ENCODE data around the gene PRKCI.
"Not testable (repeated sequence)": the region's sequence is repeated elsewhere in the genome, so short reads cannot be mapped to it uniquely, and the experiment has no call there.

The PRKCI gene

DNA sequence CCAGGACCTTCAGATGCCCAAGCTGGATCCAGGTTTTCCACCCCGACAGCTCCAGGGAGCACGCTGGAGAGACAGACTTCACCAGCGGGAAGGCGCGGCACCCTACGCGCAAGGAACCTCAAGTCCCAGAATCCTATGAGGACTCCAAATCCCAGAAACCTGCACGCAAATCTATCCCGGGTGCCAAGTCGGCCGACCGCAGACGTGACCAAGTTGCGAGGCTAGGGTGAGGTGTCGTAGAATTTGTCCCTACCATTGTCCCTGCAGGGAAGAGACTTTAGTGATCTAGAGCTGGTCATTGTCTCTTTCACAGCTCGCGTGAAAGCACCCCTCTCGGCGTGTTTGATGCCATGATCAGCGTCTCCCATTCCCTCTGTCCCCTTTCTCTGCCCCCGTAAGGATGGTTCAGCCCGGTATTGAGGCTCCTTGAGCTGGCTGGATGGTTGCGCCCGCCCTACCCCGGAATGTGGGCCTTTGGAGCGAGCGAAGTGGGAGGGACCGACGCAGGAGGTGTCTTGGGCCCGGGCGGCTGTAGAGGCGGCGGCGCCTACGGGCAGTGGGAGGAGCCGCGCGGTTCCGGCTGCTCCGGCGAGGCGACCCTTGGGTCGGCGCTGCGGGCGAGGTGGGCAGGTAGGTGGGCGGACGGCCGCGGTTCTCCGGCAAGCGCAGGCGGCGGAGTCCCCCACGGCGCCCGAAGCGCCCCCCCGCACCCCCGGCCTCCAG, at the start of gene PRKCI:
TSS of gene PRKCI (plus strand) at position 501 of the 723 bp plus-strand sequence. CDS start 246 bp downstream, outside the sequence.
- peak; percentile 93 for DNase-seq

DNA sequence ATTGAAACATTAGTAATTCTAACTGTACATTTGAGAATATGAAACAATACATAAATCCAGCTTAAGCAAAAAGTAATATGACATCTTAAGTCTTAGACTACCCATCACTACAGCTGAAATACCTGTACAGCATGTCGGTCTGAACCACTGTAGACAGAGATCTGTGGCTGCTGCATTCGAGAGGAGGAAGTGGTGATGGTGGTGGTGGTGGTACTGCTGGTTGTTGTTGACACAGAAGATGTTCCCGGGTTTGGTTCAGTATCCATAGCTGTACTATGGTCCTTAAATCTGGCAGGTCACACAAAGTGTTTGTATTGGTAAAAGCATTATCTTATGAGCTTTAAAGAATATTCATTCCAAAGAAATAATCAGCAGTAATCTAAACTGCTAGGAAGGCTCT, 43.6 kb upstream of the PRKCI start:
- no peak for DNase-seq

DNA sequence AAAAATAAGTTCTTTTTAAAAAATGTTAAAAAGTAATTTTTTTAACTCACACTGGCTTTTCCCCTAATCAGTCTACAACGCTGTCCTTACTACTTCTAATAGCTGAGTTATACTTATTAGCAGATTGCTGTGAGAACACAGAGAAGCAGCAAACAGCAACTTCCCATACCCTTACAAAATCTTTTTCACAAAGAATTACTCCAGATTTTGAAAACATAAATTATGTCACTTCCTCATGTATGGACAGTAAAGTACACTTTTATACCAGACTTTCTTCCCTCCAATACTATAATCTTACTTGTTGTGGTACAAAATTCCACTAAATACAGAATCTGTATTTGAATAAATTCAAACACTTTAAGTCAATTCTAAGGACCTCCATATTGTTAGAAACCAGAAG, 42.8 kb upstream of the PRKCI start:
- no peak for DNase-seq

DNA sequence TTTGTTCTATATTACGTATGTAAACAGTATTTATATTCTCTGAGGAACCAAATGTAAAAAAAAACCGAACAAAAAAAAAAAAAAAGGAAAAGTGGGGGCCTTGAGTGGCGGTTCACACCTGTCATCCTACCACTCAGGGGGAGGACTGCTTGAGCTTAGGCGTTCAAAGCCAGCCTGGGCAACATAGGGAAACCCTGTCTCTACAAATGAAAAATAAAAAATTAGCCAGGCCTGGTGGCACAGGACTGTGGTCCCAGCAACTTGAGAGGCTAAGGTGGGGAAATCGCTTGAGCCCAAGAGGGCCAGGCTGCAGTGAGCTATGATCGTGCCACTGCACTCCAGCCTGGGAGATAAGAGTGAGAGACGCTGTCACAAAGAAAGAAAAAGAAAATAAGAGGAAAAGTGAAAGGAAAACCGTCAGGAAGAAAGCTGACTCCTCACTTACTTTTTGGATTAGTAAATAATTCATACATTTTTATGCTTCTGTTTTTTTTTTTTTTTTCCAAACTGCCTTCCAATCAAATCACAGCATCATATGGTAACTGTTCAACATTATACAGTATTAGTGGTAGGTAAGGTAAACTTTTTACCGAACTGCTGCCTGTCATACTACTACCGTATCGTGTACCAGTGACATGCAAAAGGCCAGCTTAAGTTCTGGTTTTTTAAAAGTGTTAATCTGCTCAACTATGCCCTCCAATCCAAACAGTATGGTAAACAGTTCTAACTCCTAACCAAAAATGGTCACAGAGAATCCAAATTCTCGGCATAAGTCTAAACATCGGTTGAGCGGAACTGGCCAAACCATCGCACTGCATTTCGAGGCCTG, 41.9 kb upstream of the PRKCI start:
- DNase-seq, result no peak

DNA sequence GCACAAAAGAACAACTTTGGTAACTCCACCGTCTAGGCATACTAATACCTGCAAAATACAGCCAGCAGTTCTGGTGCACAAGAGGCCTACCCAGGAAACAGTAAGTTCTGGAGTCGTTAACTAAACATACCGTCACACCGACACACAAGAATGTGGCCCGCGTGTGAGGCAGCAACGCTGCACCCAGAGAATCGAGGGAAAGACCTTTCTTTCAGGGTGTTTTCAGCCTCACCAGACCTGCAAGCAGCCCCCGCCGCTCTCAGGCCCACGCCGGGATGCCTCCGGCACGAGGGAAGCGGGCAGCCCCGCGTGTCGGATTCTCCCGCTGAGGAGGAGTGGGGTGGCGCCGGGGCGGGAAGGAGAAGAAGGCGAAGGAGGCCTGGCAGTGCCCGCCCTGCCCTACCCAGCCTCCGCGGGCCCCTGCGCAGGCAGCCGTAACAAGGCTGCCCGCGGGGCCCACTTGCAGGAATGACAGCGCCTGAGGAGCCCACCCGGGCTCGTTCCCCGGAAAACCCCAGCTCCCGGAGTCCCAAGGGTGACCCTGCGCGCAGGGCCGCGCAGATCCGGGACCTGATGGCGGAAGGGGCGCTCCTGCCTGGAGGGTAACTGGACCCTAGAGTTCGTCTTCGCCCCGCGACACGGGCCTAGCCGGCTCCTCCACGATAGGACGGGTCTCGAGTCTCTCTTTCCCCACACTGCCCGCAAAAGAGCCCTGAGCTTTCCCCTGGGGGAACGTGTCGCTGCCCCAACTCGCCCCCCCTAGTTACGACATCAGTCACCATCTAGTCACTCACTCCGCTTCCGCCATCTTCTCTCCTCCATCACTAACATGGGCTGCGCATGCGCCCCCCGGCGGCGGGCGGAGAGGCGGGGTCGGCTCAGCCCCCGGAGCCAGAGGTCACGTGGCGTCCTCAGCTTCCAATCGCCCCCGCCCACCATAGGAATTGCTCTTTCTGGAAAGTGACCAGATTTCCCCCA, 41.0 kb upstream of the PRKCI start, which contains the start of gene PHC3:
TSS of gene PHC3 (minus strand) at position 826 of the 978 bp plus-strand sequence. CDS start at position 808, 18 bp downstream.
- DNase-seq, result peak; percentile 84

DNA sequence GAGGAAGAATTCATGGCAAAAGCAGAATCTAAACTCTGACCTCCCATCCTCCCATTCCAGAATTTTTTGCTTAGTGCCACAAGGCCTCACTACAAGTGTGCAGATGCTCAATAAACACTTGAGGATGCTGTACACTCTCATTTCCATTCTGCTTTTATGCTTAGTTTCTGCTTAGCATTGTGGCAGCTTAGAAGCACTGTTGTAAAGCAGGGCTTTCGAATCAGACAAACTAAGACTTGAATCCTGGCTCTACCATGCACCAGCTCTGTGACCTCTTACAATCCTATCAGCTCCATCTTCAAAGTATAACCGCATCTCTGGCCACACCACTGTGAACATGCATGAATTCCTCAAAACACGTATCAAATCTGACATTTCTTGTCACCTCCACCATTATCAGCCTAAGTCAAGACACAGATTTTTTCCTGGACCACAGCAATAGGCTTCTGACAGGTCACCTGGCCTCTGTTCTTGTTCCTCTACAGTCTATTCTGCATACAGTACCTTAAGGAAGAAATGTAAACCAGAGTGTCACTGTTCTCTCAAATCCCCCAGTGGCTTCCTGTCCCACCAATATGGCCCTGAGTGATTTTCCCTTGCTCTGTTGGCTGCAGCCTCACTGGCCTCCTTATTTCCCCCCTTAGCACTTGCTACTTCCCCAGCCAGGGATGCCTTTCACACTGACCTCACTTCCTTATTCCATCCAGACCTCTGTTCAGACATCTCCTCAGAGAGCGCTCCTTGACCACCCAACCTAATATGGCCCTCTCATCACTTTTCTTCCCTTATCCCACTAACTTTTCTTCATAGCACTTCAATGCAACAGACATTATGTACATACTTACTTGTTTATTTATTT, 32.6 kb upstream of the PRKCI start:
- no peak for DNase-seq

DNA sequence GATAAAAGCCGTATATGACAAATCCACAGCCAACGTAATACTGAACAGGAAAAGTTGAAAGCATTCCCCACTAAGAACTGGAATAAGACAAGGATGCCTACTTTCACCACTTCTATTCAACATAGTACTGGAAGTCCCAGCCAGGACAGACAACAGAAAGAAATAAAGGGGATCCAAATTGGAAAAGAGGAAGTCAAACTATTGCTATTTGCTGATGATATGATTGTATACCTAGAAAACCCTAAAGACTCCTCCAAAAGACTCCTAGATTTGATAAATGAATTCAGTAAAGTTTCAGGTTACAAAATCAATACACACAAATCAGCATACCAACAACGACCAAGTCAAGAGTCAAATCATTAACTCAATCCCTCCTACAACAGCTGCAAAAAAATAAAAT, 26.5 kb upstream of the PRKCI start:
- not testable (repeated sequence) for DNase-seq

DNA sequence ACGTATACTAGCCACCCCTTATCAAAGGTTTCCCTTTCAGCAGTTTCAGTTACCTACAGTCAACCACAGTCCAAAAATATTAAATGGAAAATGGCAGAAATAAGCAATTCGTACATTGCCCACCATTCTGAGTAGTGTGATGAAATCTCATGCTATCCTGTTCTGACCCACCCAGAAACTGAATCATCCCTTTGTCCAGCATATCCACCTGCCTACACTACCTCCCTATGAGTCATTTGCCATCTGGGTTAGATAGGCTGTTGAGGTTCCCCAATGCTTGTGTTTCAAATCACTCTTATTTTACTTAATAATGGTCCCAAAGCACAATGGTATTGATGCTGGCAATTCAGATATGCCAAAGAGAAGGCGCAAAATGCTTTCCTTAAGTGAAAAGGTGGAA, 25.4 kb upstream of the PRKCI start:
- no peak for DNase-seq

DNA sequence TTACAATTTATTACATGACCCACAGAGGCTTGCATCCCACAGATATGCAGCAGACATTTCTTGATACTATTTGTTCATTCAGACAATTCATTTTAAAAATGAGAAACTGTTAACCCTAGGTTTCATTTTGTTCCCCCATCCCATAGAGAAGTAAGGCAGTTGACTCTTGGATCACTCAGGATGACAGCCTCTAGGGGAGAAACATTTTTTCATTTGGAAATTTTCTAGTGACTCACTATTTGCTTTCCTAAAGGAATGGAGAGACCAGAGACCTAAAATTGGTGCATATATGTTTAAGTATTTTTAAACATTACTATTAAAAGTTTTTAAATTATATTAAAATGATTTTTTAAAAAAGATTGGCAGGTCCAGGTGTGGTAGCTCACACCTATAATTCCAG, 21.2 kb upstream of the PRKCI start:
- no peak for DNase-seq

DNA sequence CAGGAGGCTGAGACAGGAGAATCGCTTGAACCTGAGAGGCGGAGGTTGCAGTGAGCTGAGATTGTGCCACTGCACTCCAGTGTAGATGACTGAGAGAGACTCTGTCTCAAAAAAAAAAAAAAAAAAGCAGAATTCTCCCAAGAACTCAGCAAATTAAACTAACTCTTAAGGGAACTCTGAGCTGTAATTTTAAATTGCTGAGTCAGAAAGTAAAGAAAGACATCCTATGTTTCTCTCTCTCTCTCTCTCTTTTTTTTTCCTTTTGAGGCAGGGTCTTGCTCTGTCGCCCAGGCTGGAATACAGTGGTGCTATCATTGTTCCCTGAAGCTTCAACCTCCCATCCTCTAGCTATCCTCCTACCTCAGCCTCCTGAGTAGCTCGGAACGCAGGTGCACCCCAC, 20.7 kb upstream of the PRKCI start:
- DNase-seq, result no peak

DNA sequence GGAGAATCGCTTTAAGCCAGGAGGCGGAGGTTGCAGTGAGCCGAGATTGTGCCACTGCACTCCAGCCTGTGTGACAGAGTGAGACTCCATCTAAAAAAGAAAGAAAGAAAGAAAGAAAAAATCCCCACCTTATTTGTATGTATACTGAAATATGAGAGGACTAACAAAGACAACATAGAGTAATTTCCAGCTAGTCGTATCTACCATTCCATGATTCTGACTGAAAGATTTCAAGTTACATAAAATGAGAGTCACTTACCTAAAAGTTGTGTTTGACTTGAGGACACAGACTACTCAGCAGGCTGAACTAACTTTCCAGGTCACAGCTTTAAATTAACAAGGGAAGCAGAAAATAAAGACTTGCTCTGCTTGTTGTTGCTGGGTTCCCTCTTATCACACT, 18.8 kb upstream of the PRKCI start:
- no peak for DNase-seq

DNA sequence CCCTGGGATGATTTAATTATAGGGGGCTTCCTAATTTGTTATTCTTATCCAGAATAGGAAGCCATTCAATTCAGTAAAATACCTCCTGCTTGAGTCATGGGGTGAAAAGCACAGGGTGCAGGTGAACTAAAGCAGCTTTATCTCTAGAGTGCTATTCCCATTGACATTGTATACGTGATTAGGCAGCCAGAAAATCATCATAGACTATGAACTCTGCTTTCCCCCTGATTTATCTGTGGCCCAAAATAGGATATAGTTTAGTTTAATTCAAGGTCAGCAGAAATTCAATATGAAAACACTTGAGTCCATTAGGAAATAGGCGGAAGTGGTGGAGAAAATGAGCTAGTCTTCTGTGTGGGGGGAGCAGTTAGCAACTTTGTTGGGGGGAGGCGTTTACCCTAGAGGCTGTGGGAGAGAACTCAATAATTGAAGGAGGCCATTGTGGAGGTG, 18.2 kb upstream of the PRKCI start:
- DNase-seq, result no peak

DNA sequence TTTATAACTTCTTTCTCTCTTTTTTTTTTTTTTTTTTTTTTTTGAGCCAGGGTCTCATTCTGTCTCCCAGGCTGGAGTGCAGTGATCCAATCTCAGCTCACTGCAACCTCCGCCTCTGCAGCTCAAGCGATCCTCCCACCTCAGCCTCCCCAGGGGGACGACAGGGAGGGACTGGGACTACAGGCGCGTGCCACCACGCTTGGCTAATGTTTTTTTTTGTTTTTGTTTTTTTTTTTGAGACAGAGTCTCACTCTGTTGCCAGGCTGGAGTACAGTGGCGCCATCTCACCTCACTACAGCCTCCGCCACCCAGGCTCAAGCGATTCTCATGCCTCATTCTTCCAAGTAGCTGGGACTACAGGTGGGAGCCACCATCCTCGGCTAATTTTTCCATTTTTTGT, 17.7 kb upstream of the PRKCI start:
- no peak for DNase-seq

DNA sequence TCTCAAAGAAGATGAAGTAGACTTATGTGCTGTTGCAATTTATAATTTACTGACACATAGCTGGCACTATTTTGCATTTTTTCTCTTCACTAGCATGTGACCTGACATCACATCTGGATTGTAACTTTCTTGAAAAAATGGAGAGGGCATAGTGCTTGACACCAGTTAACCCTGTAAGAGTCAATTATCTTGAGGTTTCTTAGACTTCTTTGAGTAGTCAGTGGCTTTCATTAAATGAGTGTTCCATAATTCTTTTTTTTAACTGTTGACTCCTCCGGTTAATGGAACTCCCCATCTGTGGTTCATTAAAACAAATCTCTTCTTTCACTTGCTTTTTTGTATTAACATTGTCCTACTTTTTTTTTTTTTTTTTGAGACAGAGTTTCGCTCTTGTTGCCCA, 16.9 kb upstream of the PRKCI start:
- no peak for DNase-seq

DNA sequence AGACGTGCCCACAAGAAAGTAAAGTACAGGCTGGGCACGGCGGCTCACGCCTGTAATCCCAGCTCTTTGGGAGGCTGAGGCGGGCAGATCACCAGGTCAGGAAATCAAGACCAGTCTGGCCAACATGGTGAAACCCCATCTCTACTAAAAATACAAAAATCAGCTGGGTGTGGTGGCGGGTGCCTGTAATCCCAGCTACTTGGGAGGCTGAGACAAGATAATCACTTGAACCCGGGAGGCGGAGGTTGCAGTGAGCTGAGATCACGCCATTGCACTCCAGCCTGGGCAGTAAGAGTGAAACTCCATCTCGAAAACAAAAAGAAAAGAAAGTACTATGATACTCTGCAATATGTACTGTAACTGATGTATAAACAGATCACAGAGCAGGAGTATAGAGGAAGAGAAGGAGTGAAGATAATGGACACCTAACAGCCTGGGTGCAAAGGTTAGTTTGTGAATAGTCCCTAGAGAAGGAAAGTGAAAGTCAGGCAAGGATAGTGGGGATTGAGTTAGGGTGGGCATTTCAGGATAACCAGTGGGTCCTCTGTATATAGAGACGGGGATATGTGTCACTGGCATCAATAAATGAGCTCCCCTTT, 16.0 kb upstream of the PRKCI start:
- not testable (repeated sequence) for DNase-seq

DNA sequence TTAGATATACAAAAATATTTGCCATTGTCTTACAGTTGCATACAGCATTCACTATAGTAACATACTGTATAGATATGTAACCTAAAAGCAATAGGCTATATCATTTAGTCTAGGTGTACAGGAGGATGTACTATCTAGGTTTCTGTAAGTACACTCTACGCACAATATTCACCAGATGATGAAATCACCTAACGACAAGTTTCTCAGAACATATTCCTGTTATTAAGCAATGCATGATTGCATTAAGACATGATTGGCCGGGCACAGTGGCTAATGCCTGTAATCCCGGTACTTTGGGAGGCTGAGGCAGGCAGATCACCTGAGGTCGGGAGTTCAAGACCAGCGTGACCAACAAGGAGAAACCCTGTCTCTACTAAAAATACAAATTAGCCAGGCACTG, 14.5 kb upstream of the PRKCI start:
- DNase-seq, result no peak

DNA sequence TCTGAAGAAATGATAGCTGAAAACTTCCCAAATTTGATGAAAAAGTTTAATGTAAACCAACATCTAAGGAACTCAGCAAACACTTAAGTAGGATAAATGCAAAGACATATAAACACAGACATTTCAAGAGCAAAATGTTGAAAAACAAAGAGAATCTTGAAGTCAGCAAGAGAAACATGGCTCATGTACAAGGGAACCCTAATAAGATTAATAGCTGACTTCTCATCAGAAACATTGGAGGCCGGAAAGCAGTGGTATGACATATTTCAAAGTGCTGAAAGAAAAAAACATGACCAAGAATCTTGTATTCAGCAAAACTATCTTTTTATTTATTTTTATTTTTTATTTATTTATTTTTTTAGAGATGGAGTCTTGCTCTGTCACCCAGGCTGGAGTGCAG, 10.6 kb upstream of the PRKCI start:
- DNase-seq, result no peak

DNA sequence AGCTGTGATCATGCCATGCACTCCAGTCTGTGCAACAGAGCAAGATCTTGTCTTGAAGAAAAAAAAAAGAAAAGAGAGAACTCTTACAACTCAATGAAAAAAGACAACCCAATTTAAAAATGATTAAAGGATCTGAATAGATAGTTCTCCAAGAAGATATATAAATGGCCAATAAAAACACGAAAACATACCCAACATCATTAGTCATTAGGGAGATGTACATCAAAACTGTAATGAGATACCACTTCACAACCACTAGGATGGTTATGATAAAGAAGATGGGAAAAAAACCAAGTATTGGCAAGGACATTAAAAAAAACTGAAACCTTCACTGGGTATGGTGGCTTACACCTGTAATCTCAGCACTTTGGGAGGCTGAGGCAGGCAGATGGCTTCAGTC, 2.4 kb upstream of the PRKCI start:
- DNase-seq, result no peak

DNA sequence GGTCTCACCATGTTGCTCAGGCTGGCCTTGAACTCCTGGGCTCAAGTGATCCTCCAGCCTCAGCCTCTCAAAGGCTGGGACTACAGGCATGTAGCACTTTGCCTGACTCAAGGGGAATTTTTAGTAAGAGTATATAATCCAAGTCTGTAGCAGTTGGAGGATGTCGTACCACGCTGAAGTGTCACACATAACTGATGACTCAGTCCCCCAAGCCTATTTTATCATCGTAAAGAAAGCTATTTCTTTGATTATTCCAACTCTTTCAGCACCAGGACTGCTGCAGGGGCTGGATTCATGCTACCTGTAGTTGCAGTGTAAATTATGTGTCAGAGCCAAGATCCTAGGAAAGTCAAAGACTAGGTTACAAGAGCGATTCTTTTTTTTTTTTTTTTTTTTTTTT, 1.4 kb upstream of the PRKCI start:
- no peak for DNase-seq

DNA sequence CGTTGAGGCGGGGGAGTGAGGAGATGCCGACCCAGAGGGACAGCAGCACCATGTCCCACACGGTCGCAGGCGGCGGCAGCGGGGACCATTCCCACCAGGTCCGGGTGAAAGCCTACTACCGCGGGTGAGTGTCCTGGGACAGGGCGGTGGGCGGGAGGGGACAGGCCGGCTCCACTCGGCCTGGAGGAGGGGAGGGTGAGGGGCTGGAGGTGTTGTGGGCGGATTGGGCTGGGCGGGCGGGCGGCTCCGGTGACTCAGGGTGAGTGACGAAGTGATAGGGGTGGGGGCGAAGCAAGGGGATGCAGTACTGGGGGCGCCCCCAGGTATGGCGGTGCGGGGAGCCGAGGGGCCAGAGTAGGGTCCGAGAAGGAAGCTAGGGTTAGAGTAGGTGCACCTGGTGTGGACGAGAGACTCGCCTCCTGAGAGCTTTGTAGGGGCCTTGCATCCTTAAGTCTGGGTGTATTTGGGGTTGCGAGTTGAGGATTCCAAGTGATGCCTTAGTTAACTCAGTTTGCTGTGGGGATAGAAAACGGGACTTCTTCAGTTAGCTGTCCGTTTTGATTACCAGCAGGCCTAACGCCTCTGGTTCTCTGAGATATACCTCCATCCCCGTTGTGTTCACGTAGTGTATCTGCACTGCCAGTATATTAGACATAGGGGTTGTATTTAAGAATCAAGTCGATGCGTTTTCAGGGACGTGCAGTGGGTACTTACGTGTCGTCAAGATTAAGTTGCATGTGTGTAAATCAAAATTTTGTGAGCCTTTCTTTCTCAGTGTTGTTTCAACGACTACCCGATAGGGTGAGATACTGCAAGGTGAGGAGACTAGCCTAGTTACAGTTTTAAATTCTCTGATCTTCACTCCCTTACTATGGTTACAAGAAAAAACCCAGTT, 670 bp downstream of the PRKCI start:
- no peak for DNase-seq
